HG03175 (cell line): ENCODE results near the gene PRKAB1.

Experiments used
- ATAC-seq: cut with Tn5 transposase; IDR thresholded peaks from one replicate; pipeline ENCODE4 v1.9.1; 2021; ENCODE audit warnings: mild to moderate bottlenecking, moderate library complexity; ENCODE audit not compliant: unreplicated experiment

PRKAB1 gene

DNA sequence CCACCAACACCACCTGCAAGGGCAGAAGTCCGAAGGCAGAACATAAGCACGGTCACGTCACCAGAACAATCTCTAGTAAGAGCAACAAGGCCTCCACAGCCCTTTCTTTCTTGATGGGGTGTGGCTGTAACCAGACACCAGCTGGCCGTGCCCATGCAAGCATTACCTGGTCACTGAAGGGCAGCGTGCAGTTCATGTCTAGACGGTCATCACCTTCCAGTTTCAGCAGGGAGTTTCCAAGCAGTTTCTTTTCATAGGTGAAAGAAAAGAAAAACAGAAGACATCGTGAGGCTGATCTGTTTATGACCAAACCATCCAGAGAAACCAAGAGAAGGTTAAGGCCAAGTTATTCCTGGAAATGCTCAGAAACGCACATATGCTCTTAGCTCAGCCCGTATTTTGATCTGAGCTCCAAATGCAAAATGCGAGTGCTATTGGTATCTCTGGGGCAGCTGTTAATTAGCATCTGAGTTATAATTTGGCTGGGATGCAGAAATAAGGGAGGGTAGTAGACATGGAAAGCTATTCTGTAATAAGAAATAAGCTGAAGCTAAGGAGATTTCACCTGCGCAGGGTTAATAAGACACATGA lies 42.5 kb downstream of the PRKAB1 start:
- no peak for ATAC-seq

DNA sequence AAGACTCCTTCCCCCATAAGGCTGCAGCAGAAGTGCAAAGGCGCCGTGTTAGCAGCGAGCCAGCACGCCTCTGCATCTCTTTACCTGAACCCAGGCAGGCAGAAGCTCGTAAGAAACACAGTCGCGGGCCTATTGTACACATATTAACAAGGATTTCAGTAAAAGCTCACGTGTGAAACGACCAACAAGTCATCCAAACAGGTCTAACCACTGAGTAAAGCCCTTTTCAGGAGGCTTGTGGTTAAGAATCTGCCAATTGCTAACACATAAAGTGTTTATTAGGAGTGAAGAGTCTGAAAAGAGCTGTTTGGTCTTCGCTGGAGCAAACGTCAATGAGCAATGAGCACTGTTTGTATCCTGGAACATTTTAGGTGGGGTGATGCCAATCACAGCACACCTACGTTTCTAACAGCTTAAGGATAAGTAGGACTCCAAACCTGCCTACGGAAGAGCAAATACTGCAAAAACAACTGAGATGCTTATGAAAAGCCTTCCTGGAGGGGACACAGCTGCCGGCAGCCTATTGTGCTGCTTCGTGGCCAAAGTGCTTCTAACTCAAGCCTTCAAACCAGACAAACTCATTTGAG lies 43.1 kb downstream of the PRKAB1 start:
- ATAC-seq, result no peak

DNA sequence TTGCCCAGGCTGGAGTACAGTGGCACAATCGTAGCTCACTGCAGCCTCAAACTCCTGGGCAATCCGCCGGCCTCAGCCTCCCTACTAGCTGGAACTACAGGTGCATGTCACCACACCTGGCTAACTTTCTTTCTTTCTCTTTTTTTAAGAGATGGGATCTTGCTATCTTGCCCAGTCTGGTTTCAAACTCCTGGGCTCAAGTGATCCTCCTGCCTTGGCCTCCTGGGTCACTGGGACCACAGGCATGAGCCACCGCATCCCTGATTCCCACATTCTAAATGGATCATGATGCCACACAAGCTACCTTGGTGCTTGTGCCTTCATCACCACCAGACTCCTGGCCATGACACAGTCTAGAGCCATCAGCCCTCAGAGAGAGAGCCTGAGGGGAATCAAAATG lies 43.8 kb downstream of the PRKAB1 start:
- no peak for ATAC-seq

DNA sequence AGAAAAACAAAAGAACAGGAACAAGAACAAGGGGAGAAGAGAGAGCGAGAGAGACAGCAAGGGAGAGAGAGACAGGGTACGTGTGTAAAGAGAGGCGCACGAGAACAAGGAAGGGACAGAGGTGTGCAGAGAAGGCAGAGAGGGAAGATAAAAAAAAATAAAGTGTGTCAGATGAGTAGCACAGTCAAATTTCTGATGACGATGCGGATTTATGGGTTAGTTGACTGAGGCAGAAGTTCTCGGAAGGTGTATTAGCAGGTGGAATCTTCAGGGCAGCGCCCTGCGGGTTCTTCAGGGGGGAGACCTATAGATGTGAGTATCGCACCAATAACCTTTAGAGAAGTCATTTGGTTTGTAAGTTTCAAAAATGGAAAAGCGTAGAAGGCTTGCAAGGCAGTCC lies 44.8 kb downstream of the PRKAB1 start:
- no peak for ATAC-seq

DNA sequence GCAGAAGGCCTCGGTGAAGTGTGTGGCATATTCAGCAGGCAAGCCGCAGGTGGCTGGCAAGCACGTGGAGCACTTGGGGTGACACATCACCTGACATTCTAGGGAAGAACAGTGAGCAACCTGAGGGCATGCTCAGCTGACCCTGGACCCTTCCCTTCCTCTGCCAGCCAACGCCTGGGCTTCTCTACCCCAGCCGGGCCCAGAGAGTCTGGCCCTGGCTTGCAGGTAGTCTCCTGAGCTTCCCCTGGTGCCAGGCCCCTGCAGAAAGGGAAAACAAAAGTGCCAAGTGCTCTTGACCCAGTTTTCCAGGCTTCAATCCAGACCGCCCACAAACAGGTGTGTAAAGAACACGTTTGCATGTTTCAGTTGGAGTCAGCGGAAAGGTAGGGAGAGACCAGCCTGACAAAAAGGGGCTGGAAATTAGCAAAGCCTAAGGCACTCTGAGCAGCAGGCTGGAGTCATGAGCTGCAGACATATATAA lies 45.7 kb downstream of the PRKAB1 start:
- ATAC-seq, result no peak

DNA sequence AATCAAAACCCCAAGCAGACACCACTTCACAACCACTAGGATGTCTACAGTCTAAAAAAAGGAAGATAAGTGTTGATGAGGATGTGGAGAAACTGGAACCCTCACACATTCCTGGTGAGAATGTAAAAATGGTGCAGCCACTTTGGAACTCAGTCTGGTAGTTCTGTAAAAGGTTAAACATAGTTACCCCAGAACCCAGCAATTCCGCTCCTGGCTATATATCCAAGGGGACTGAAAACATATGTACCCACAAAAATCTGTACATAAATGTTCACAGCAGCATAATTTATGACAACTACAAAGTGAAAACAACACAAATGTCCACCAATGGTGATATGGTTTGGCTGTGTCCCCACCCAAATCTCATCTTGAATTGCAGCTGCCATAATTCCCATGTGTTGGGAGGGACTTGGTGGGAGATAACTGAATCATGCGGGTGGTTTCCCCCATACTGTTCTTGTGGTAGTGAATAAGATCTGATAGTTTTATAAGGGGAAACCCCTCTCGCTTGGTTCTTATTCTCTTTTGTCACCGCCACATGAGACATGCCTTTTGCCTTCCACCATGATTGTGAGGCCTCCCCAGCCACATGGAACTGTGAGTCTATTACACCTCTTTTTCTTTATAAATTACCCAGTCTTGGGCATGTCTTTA lies 46.8 kb downstream of the PRKAB1 start:
- ATAC-seq, result no peak

DNA sequence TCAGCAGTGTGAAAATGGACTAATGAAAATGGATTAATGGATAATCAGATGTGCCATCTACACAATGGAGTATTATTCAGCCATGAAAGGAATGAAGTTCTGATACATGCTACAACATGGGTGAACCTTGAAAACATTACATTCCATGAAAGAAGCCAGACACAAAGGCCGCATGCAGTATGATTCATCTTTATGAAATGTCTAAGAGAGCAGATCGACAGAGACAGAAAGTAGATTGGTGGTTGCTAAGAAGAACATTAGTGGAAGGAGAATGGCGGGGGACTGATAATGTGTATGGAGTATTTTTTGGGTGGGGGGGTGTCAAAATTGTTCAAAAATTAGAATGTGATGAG lies 47.3 kb downstream of the PRKAB1 start:
- ATAC-seq, result no peak

DNA sequence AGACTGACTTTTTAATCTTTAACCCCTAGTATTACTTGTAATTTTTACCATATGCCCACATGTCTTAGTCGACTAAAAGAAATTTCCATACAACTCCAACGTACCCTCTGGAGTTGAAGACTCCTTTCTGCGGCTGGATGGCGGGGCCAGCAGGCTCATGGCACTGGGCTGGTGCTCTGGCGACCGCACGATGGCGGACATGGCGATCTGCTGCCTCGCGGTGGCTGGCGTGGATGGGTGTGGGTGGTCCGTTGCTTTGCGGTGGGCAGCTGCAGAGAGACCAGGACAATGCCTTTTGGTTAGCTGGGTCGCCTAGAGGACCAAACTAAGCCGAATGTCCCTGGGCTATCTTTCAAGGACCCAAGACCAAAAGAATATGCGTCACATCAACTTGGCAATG lies 50.2 kb downstream of the PRKAB1 start:
- no peak for ATAC-seq

DNA sequence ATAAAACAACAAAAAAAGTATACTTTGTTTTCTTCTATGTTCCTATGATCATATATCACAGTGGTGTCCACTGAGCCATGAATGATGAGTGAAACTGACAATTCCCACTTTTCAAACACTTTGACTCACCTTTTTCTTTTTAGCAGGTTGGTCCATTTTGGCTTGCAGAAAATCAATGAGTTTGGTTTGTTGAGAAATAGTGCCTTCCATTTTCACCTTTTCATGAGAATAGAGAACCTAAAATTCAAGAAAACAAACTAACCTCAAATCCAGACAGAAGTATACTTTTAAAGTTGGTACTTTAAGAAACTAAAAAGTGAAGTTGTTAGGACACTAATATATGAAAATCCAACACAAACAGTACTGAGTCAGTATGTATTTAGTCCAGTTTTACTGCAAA lies 52.4 kb downstream of the PRKAB1 start:
- ATAC-seq, result no peak

DNA sequence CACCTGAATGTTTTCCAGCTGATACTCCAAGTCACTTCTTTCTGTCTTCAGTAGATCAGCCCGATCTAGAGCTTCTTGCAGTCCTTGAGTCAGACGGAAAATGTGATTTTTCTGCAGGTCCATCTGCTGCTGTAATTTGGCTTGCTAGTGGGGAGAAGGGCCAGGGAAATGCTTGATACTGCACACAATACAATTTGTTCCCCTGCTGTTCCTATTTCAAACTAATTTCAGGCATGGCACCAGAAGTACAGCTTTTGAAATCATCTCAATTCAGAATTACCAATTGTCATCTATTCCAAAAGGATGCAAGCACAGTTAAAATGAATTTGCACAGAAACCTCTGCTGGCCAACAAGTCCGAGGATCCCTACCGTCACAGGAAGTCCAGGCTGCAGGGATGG lies 53.4 kb downstream of the PRKAB1 start:
- no peak for ATAC-seq

DNA sequence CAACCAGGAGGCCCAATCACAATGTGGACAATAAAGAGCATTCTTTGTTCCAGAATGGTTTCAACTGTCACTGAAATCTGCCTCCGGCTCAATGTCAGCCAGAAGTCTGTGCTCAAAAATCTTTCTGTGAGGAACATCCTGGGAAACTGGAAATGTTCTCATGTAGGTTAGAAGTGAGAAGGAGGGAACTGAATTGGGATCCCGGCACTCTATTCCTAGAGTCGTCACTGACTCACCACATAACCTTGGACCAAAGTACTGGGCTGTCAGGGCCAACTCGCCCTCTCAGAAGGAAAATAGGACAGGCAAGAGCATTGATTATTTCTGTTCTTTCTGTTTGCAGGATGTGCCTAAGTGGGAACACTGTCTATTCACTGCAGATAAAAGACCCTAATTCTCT lies 57.6 kb downstream of the PRKAB1 start:
- no peak for ATAC-seq

DNA sequence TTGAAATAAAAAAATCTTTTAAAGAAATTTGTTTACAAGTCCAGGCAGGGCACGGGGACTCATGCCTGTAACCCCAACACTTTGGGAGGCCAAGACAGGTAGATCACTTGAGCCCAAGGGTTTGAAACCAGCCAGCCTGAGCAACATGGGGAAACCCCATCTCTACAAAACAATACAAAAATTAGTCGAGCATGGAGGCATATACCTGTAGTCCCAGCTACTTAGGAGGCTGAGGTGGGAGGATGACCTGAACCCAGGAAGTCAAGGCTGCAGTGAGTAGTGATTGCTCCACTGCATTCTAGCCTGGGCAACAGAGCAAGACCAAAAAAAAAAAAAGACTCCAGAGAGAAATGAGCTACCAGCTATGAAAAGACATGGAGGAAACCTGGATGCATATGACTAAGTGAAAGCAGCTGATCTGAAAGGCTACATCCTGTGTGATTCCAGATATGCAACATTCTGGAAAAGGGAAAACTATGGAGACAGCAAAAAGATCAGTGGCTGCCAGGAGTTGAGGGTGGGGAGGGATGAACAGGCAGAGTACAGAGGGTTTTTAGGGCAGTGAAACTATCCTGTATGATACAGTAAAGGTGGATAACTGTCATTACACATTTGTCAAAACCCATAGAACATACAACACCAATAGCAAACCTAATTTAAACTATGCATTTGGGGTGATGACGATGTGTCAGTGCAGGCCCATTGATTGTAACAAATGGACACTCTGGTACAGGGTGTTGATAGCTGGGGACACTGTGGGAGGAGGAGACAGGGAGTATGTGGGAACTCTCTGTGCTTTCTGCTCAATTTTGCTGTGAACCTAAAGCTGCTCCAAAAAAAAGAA lies 59.9 kb downstream of the PRKAB1 start:
- ATAC-seq, result no peak

DNA sequence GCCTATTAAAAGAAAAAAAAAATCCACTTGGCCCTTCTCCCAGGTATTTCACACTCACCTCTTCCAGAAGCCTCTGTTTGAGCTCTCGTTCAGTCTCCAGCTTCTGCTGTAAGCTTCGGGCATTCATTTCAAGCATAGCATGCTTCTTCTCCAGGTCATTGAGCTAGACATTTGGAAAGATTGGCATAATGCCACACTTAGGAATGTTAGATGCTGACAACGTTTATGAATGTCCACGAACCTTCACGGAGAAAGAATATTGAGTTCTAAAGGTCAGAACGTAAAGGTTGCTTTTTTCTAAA lies 60.5 kb downstream of the PRKAB1 start:
- ATAC-seq, result no peak

DNA sequence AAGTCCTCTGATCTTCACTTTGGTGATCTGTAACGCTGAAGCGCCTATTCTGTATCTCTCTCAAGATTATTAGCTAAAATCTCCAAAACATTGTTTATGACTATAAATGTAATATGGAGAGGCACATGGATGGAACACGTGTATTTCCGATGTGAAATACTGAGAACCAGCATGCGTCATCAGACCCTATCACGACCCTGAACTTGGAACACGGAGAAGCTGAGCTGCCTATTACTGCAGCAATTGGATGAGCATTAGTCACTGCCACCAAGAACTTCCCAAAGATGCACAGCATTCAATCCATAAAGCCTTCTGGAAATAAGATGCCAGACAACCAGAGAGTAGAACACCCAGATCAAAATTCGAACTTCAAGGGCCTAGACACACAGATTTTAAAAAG lies 61.9 kb downstream of the PRKAB1 start:
- ATAC-seq, result no peak

DNA sequence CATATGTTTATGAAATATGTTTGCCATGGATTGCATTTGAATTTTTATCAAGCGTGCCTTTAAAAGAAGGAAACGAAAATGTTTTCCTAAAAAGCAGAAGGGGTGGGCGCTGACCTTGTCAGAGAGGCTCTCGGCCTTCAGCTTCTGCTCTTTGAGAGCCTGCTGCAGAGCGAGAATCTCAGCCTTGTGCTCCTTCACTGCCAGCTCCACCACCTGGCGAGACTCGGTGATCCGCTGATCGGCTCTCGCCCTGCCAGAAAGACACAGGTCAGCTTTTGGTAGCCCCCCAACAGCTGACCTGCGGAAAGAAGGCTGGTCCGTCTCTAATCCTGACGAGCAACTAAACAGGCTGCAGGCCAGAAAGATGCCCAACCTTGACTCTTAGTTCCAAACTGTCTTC lies 62.4 kb downstream of the PRKAB1 start:
- ATAC-seq, result no peak
